Measurements from ENCODE around the gene KCNMB2. TPM values are rescaled to one million over a fixed set of nuclear protein-coding genes. Genes with fewer than 3 reads are reported as not detected.

Gene KCNMB2
- total RNA-seq, 1 donor from 2014 or later: not detected

DNA sequence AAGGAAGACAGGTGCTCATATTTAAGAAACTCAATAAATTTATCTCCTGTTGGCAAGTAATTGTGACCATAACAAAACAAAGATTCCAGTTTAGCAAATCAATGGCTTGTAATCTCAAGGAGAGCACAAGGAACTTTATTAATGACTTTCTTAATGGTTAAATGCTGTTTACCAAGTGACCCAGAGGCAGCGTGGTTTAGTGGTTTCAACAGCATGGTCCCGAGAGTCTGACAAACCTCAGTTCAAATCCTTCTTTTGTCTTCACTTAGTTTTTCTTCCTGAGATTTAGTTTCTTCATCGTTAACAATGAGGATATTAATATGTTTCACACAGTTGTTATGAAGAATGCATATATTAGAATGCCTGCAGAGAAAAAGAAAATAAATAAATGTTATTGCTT is 212.6 kb downstream of the KCNMB2 start:
- no peak for ATAC-seq
- no peak for DNase-seq (ENCODE audit: low spot score)

DNA sequence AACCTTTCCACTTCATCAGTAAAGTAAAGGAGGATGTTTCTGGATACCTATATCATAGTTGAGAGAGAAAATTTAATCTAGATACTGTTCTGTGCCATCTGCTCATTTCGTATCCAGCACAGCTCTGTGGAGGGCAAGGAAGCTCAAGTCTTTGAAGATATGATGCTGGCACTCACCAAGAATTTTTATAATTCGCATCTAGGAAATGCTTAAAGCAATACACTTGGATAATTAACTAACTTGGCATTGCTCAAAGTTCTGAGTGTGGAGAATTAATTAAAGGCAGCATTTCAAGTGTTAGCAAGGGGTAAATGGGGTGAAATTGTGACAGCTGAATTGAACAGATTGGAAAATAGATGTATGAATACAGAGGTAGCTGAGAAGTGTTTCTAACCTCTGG is 213.2 kb downstream of the KCNMB2 start:
- no peak for ATAC-seq
- DNase-seq (ENCODE audit: low spot score): no peak

DNA sequence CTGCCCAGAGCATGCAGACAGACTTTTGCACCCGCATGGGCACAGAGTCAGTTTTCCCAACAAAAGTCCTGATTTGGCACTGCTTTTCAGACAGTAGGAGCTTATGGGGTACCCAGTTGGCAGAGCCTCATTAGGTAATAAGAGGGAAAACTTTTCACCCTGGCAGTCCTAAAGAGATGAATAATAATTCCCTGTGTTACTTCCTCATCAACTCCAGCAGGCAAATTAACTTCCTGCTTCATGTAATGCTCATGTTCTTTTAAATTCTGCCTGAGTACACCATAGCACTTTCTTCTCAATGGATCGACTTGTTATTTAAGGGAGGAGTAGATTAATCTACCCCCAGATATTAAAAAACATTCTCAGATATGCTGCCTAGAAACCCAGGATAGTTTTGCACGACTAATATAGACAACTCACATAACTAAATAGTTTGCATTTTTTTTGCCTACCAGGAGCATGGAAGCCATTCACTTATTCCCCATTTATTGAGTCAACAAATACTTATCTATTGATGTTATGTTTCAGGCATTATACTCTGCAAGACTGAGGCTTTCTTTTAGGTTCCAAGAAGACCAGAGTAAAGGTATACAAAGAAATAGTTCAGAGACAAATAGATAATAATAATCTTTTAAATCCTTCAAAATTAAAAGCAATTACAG is 214.5 kb downstream of the KCNMB2 start:
- ATAC-seq: no peak
- no peak for DNase-seq (ENCODE audit: low spot score)

- DNase-seq (ENCODE audit: low spot score): no peak
- ATAC-seq: no peak
These were observed 216.6 kb downstream of the KCNMB2 start for GRCh38 chr3:178752843-178753242.

- ATAC-seq: no peak
- DNase-seq (ENCODE audit: low spot score): no peak
These were observed 218.7 kb downstream of the KCNMB2 start for GRCh38 chr3:178754852-178755510.

DNA sequence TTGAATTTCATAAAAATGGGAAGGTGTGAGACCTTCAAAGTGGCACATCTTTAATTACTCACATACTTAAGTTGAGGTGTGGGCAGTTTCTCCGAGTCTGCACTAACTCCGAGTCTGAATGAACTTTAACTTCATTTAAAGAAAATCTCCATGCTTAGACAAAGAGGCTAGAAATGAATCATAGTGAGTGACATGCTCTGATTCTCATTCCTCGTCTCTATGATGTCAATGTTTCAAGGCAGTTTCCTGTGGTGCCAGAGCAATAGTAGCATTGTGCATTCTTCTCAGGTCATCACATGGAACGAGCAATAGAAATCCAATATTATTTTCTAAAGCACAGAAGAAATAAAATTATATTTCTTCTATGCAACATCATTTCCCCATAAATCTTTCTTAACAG is 224.8 kb downstream of the KCNMB2 start:
- ATAC-seq (no peak), DNase-seq (ENCODE audit: low spot score) (no peak)

DNA sequence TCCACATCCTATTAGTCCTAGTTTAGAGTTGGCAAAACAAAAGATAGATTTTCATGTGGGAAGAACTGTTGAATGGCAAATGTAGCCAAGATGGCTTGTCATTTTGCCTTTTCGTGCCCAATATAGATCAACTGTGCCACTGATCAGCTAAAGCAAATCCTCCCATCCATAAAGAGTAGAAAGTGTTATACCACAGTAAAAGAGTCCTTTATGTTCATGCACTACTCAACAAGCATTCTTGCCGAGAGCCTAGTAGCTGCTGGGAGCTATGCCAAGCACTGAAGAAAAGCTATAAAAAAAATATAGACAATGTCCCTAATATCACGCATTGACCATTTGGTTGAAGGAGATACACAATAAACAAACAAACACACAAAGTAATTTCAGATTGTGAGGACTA is 225.2 kb downstream of the KCNMB2 start:
- ATAC-seq (no peak), DNase-seq (ENCODE audit: low spot score) (no peak)

DNA sequence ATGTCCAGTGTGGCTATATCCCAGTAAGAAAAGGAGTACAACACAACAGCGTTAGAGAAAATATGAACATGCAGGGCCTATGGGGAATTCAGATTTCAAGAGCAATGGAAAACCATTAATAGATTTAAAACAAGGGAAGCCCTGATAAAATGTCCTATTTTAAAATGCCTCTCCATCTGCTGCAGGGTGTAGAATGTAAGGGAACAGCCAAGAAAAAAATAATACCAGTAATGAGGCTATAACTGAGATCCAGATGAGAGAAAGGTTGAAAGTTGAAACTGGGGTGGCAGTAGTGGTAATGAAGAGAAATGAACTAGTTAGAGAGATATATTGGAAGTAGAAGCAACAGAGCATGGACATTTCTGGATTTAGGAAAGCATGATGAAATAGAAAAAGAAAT is 226.1 kb downstream of the KCNMB2 start:
- DNase-seq (ENCODE audit: low spot score) (no peak), ATAC-seq (no peak)

DNA sequence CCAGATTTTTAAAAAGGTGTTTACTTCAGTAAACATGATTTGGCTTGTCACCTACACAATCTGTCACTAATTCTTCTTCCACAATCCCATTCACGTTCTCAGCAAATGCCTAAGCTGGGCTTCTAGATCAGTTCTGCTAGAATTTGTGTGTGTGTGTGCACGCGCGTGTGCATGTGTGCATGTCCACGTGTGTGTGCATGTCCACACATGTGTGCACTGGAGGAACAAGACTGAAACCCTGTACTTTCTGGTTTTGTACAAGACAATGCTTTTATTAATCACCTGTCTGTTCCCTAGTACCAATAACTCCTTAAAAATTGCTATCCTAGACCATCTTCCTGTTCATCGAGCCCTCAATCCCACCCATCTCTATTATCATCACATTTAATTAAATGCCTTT is 229.2 kb downstream of the KCNMB2 start:
- no peak for ATAC-seq
- DNase-seq (ENCODE audit: low spot score): no peak

- DNase-seq (ENCODE audit: low spot score): no peak
- ATAC-seq: no peak
These were observed 231.3 kb downstream of the KCNMB2 start for GRCh38 chr3:178767581-178767980.

GRCh38 chr3:178768072-178768864 is 232.0 kb downstream of the KCNMB2 start:
- ATAC-seq (no peak), DNase-seq (ENCODE audit: low spot score) (no peak)

DNA sequence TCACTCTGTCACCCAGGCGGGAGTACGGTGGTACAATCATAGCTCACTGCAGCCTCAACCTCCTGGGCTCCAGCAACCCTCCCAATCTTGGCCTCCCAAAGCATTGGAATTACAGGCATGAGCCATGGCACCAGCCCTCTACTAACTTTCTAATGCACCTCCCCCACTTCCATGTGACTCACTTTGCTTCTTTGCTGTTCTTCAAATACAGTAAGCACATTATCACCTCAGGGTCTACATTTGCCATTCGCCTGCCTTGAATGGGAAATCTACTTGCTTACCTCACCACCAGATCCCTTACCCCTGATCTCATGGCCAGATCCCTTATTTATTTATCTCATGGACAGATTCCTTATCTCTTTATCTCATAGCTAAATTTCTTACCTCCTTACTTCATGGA is 235.3 kb downstream of the KCNMB2 start:
- DNase-seq (ENCODE audit: low spot score) (no peak), ATAC-seq (no peak)

DNA sequence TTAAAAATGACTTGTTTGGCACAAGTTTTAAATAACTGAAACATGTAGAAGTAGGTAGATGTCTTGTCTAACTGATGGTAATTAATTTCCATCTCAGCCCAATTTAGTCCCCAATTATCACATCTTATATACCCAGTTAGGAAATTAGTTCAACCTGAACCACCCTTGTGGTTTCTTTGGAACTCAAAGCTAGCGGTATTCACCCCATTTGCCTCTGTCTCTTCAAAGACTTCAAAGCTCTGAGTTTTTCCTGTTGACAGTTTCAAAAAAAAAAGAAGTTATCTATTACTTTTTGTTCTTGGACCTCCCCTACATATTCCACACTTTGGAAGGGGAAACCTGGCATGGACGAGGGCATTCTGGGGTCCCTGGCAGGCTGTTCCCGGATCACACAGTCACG is 236.5 kb downstream of the KCNMB2 start:
- DNase-seq (ENCODE audit: low spot score) (no peak), ATAC-seq (no peak)

GRCh38 chr3:178773358-178773757 is 237.1 kb downstream of the KCNMB2 start:
- DNase-seq (ENCODE audit: low spot score) (no peak), ATAC-seq (no peak)

DNA sequence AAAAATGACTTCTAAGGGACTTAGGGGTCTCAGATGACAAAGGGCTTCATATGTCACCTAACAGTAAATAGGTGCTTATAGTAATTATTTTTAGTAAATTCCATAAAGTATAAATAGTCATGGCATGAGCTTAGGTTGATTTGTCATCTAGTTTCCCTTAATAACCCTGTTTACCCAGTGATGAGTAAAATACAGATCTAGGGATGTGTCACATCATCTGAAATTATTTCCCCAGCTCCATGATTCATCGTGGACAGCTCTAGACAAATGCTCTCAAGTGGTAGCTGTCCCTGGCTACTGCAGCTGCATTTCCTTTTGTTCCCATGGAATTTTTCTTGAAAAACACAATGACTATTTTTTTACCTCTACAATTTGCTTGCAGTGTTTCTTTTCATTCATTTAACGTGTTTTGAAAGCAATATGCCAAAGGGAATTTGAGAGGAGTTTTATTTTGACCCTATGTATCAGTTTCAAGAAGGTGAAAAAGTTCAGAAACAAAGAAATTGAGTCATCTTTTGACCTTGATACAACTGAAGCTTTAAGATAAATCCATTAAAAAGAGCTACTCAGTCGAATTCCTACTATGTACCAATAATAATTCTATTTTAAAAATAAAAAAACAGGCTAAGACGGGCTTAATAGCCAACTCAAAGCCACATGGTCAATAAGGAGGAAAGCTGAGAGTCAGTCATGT is 241.6 kb downstream of the KCNMB2 start:
- DNase-seq (ENCODE audit: low spot score) (no peak), ATAC-seq (no peak)

- no peak for ATAC-seq
- no peak for DNase-seq (ENCODE audit: low spot score)
These were observed 242.4 kb downstream of the KCNMB2 start for GRCh38 chr3:178778589-178778988.

DNA sequence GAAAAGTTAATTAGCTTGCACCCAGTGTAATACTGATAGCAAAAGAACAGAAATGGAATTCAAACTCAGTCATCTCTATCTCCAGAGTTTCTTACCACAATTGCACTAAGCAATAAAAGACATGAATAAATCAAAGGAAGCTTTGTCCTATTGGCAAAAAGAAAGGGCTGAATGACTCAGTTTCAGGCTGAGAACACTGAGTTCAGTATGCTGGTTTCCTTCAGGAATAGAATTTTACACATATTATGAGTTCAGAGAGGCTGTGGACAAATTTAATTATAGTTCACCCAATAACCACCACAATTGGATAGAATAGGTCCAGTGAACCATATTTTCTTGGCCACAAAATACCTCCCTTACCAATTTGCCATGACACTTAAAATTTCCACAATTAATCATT is 249.7 kb downstream of the KCNMB2 start:
- no peak for ATAC-seq
- DNase-seq (ENCODE audit: low spot score): no peak

DNA sequence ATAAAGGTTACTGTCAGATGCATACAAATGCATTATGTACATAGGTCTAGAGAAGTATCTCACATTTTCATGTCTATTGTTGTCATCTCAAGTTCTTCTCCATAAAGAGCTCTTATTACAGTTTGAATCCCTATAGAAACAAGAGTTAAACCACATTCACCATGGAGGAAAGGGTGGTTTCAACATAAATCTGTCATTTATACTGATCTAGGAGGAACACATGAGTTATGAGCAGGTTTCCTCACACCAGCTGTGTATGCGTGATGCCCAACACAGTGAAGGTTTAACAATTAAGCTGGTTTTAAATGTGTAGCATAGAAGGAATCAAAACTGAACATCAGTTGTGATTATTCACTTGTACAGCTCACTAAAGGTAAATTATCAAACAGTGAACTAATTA is 251.7 kb downstream of the KCNMB2 start:
- ATAC-seq: no peak
- no peak for DNase-seq (ENCODE audit: low spot score)

DNA sequence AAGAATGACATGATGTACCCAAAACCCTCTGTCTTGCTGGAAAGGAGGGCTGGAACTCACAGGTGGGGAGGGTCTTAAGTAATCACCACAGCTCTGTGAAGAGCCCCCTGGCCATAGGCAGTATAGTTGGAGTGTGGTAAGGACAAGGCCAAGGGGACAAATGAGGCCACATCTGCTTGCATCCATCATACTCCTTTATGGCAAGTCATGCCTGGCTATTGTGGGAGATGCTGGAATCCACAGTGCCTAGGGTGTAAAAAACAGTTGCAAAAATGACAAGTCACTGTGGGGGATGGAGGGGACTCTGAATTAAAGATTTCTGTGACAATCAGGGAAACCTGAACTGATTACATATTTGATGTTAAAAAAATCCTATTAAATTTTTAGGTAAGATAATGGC is 258.5 kb downstream of the KCNMB2 start:
- no peak for DNase-seq (ENCODE audit: low spot score)
- ATAC-seq: no peak

DNA sequence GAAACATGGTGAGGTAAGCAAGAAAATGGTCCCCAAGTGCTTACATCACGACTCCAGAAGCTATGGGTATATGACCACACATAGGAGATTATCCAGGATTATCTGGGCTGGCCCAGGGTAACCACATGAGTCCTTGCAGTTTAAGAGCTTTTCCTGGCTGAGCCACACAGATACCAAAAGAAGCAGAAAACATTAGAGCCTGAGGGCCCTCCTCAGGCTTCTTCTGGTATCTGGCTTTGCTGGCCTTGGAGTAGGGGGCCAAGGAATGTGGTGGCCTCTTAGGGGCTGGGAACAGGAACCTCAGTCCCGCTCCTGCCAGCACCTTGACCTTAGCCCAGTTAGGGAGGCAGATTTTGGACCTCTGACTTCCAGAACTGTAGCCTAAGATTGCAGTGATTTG is 259.1 kb downstream of the KCNMB2 start:
- no peak for ATAC-seq

DNA sequence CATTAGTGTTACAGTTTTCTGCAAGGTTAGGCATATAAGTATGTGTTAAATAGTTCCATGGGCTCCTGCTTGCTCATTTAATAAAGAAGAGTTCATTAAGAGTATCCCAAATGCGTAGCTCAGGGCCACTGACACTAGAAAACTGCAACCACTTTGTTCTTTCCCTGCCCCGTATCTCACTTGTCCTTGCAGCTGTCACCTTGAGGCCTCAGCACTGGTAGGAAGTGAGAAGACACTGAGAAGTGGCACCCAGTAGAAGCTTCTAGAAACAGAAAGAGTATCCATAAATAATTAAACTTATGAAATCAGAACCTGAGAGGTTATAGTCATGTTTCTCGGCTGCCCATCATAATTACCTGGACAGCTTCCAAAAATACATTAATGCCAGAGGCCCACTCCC is 266.0 kb downstream of the KCNMB2 start:
- DNase-seq (ENCODE audit: low spot score): no peak

More for the DNA sequence above, 259.1 kb downstream of the KCNMB2 start:
- DNase-seq (ENCODE audit: low spot score): no peak

More for the DNA sequence above, 266.0 kb downstream of the KCNMB2 start:
- ATAC-seq: no peak

Measured in left lobe of liver (tissue), 2 donors.